ENCODE results near the gene EML4. TPM values are rescaled to one million over a fixed set of nuclear protein-coding genes. Genes with fewer than 3 reads are reported as not detected.
"Not testable (repeated sequence)": the region's sequence is repeated elsewhere in the genome, so short reads cannot be mapped to it uniquely, and the experiment has no call there.

EML4 gene
- total RNA-seq, 2 donors from 2014 or later: 79.2 to 82.2 TPM

GRCh38 chr2:42337846-42338566, 168.9 kb downstream of the EML4 start:
- Mint-ChIP-seq H3K36me3 (ENCODE audit: insufficient read depth in 2 of 2) (peaks cover 16 to 47% of the 10 kb centered on the region in 2 donors), H3K4me1 (ENCODE audit: low read depth) (peaks cover 19% of the 10 kb centered on the region), H3K27ac (no peak overlapping the region), H3K9me3 (peaks cover 0 to 6% of the 10 kb centered on the region in 2 donors), H3K4me3 (no peak overlapping the region), H3K27me3 (ENCODE audit: low read depth) (no peaks in the 10 kb centered on the region)
- ATAC-seq (replicated peaks in 1 of 2) (no peak), DNase-seq (no peak)

DNA sequence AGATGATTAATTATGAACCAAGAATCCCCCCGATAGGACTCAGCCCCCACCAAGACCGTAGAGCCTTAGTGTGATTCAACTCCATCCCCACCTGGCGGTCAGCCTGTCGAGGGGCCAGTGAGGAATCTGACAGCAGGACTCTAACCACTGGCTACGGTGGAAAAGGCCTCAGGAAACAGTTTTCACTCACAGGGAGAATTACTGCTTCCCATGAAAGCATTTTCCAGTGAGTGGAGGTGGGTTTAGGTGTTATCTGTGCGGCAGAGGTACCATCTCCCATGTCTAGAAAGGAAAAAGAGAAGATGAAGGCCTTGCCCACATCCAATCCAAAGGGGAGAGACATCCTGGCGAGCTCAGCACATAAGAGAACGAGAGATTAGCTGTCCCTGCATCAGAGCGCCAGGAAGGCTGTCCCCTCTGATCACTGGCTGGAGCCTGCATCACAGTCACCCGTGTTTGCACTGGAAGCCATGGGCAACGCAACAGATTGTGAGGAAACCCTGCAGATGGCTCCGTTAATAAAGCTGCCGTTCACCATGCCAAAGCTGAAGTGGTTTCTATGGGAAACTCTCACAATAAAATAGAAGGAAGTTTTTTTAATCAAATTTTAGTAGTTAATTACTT, 169.5 kb downstream of the EML4 start:
- Mint-ChIP-seq H3K27ac (no peak overlapping the region), H3K27me3 (ENCODE audit: low read depth) (no peaks in the 10 kb centered on the region), H3K4me1 (ENCODE audit: low read depth) (peaks cover 26% of the 10 kb centered on the region), H3K4me3 (no peak overlapping the region), H3K9me3 (peaks cover 0 to 6% of the 10 kb centered on the region in 2 donors), H3K36me3 (ENCODE audit: insufficient read depth in 2 of 2) (peaks cover 12 to 41% of the 10 kb centered on the region in 2 donors)
- ATAC-seq (replicated peaks in 1 of 2) (no peak), DNase-seq (no peak)

GRCh38 chr2:42339191-42339912, 170.2 kb downstream of the EML4 start:
- ATAC-seq (replicated peaks in 1 of 2) (no peak), DNase-seq (no peak)
- no peak overlapping the region for H3K4me3 Mint-ChIP-seq
- no peaks in the 10 kb centered on the region for H3K27me3 Mint-ChIP-seq (ENCODE audit: low read depth)
- H3K4me1 Mint-ChIP-seq (ENCODE audit: low read depth): peaks cover 27% of the 10 kb centered on the region
- H3K9me3 Mint-ChIP-seq: peaks cover 0 to 6% of the 10 kb centered on the region in 2 donors
- peaks cover 12 to 39% of the 10 kb centered on the region in 2 donors for H3K36me3 Mint-ChIP-seq (ENCODE audit: insufficient read depth in 2 of 2)
- no peak overlapping the region for H3K27ac Mint-ChIP-seq

- H3K4me3 Mint-ChIP-seq: no peak overlapping the region
- peaks cover 12 to 40% of the 10 kb centered on the region in 2 donors for H3K36me3 Mint-ChIP-seq (ENCODE audit: insufficient read depth in 2 of 2)
- DNase-seq (no peak), ATAC-seq (replicated peaks in 1 of 2) (no peak)
- H3K27ac Mint-ChIP-seq: peak overlapping the region; percentile 88
- peaks cover 0 to 6% of the 10 kb centered on the region in 2 donors for H3K9me3 Mint-ChIP-seq
- peaks cover 27% of the 10 kb centered on the region for H3K4me1 Mint-ChIP-seq (ENCODE audit: low read depth)
- H3K27me3 Mint-ChIP-seq (ENCODE audit: low read depth): no peaks in the 10 kb centered on the region
These were observed 171.1 kb downstream of the EML4 start for GRCh38 chr2:42340045-42340937.

DNA sequence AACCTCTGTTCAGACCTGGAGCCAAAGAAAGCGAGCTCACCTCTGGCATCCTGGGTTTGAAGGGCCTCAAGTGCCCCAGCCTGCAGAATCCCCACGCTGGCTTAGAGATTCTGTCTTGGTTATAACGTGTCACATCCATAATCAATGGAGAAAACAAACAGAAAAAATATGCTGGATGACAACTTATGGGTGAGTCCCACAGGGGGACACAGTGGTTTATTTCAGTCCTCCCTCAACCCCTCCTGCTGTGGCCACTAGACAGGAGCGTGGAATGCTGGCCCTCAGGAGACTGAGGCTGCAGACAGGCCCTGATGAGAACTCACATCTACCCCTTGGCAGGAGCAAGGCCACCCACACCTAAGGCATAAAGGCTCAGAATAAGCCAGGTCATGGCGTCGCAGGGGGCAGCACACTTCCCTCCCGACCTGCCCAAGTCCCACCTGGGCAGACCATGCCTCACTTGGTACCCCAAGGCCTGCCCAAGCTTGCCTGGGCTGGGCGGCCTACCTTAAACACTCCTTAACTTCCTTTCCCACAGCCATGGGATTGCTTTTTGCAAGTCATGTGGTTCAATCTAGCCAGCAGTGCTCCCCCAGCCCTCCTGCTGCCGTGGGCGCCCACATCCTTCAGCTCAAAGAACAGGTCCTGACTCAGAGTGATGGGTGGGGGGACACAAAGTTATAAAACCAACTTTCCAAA, 171.9 kb downstream of the EML4 start:
- H3K4me1 Mint-ChIP-seq (ENCODE audit: low read depth): peaks cover 27% of the 10 kb centered on the region
- peaks cover 0 to 6% of the 10 kb centered on the region in 2 donors for H3K9me3 Mint-ChIP-seq
- DNase-seq: no peak
- H3K27ac Mint-ChIP-seq: peak overlapping the region; percentile 88
- H3K27me3 Mint-ChIP-seq (ENCODE audit: low read depth): no peaks in the 10 kb centered on the region
- ATAC-seq (replicated peaks in 1 of 2): peak in 1 of 2 donors; percentile 11
- H3K4me3 Mint-ChIP-seq: no peak overlapping the region
- H3K36me3 Mint-ChIP-seq (ENCODE audit: insufficient read depth in 2 of 2): peaks cover 11 to 41% of the 10 kb centered on the region in 2 donors

GRCh38 chr2:42342061-42342794, 173.1 kb downstream of the EML4 start:
- peaks cover 0 to 5% of the 10 kb centered on the region in 2 donors for H3K9me3 Mint-ChIP-seq
- H3K27ac Mint-ChIP-seq: peak overlapping the region; percentile 68
- H3K4me1 Mint-ChIP-seq (ENCODE audit: low read depth): peaks cover 27% of the 10 kb centered on the region
- peak in 1 of 2 donors; percentile 19 for DNase-seq
- H3K4me3 Mint-ChIP-seq: peak overlapping the region in 1 of 2 donors; percentile 19
- no peaks in the 10 kb centered on the region for H3K27me3 Mint-ChIP-seq (ENCODE audit: low read depth)
- H3K36me3 Mint-ChIP-seq (ENCODE audit: insufficient read depth in 2 of 2): peaks cover 10 to 34% of the 10 kb centered on the region in 2 donors
- peak; percentile 64 to 78 for ATAC-seq (replicated peaks in 1 of 2)

DNA sequence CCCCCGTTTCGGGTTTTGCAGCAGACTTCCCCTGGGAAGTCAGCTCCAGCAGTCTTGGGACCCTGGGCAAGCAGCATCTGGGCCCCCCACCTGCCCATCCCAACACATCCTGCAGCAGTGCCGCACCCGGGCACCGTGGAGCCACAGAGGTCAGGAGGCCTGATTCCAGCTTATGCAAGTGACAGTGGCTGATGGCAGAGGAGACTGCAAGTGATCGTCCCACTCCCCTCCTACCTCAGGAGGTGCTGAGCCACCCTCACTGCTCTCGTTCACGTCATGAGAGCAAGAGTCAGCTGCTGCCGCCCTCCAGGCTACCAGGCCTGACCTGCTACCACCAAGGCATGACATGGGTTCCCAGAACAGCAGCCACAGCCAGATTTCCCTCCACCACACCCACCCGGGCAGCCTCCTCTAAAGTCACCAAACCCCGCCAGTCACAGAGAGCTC, 173.7 kb downstream of the EML4 start:
- H3K9me3 Mint-ChIP-seq: peaks cover 0 to 3% of the 10 kb centered on the region in 2 donors
- H3K4me1 Mint-ChIP-seq (ENCODE audit: low read depth): peaks cover 27% of the 10 kb centered on the region
- no peaks in the 10 kb centered on the region for H3K27me3 Mint-ChIP-seq (ENCODE audit: low read depth)
- peak overlapping the region; percentile 68 for H3K27ac Mint-ChIP-seq
- H3K4me3 Mint-ChIP-seq: no peak overlapping the region
- ATAC-seq (replicated peaks in 1 of 2) (peak in 1 of 2 donors; percentile 11), DNase-seq (no peak)
- peaks cover 10 to 32% of the 10 kb centered on the region in 2 donors for H3K36me3 Mint-ChIP-seq (ENCODE audit: insufficient read depth in 2 of 2)

- DNase-seq (no peak), ATAC-seq (replicated peaks in 1 of 2) (no peak)
- no peak overlapping the region for H3K4me3 Mint-ChIP-seq
- H3K9me3 Mint-ChIP-seq: no peaks in the 10 kb centered on the region
- H3K27me3 Mint-ChIP-seq (ENCODE audit: low read depth): no peaks in the 10 kb centered on the region
- peaks cover 5 to 24% of the 10 kb centered on the region in 2 donors for H3K36me3 Mint-ChIP-seq (ENCODE audit: insufficient read depth in 2 of 2)
- no peak overlapping the region for H3K27ac Mint-ChIP-seq
- peaks cover 27% of the 10 kb centered on the region for H3K4me1 Mint-ChIP-seq (ENCODE audit: low read depth)
These were observed 176.8 kb downstream of the EML4 start for GRCh38 chr2:42345986-42346385.

DNA sequence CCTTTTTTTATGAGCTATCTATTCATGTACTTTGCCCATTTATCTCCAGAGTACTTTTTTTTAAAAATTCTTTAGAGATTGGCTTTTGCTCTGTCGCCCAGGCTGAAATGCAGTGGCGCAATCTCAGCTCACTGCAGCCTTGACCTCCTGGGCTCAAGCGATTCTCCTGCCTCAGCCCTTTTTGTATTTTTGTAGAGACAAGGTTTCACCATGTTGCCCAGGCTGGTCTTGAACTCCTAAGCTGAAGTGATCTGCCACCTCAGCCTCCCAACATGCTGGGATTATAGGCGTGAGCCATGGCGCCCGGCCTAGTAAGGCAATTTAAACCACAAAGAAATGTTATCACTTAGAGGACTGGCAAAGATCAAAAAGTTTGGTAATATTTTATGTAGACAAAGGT, 177.7 kb downstream of the EML4 start:
- Mint-ChIP-seq H3K36me3 (ENCODE audit: insufficient read depth in 2 of 2) (peaks cover 5 to 24% of the 10 kb centered on the region in 2 donors), H3K4me1 (ENCODE audit: low read depth) (peaks cover 19% of the 10 kb centered on the region)
- ATAC-seq (replicated peaks in 1 of 2); DNase-seq; H3K9me3 Mint-ChIP-seq; H3K27ac Mint-ChIP-seq; H3K27me3 Mint-ChIP-seq (ENCODE audit: low read depth); H3K4me3 Mint-ChIP-seq: not testable (repeated sequence)

DNA sequence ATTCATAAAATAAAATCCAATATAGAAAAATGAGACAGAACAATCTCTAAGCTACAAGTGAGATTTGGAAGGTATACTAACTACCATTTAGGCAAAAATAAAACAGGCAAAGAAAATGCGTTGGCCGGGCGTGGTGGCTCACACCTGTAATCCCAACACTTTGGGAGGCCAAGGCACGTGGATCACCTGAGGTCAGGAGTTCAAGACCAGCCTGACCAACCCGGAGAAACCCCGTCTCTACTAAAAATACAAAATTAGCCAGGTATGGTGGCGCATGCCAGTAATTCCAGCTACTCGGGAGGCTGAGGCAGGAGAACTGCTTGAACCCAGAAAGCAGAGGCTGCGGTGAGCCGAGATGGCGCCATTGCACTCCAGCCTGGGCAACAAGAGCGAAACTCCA, 178.4 kb downstream of the EML4 start:
- not testable (repeated sequence) for H3K9me3 Mint-ChIP-seq; ATAC-seq (replicated peaks in 1 of 2); DNase-seq; H3K27me3 Mint-ChIP-seq (ENCODE audit: low read depth); H3K4me3 Mint-ChIP-seq; H3K27ac Mint-ChIP-seq
- Mint-ChIP-seq H3K4me1 (ENCODE audit: low read depth) (peaks cover 12% of the 10 kb centered on the region), H3K36me3 (ENCODE audit: insufficient read depth in 2 of 2) (peaks cover 5 to 26% of the 10 kb centered on the region in 2 donors)

GRCh38 chr2:42348113-42348805, 179.1 kb downstream of the EML4 start:
- Mint-ChIP-seq H3K27ac (no peak overlapping the region), H3K9me3 (no peaks in the 10 kb centered on the region), H3K27me3 (ENCODE audit: low read depth) (no peaks in the 10 kb centered on the region), H3K4me1 (ENCODE audit: low read depth) (peaks cover 9% of the 10 kb centered on the region), H3K4me3 (no peak overlapping the region), H3K36me3 (ENCODE audit: insufficient read depth in 2 of 2) (peaks cover 5 to 26% of the 10 kb centered on the region in 2 donors)
- ATAC-seq (replicated peaks in 1 of 2) (no peak), DNase-seq (no peak)

Measured in activated T-cell treated with anti-CD3 and anti-CD28 coated beads, Interleukin-2, amount 50 U/mL, for 72 hours (primary cell).